ENCODE results near the gene RAB3C.

Gene RAB3C

DNA sequence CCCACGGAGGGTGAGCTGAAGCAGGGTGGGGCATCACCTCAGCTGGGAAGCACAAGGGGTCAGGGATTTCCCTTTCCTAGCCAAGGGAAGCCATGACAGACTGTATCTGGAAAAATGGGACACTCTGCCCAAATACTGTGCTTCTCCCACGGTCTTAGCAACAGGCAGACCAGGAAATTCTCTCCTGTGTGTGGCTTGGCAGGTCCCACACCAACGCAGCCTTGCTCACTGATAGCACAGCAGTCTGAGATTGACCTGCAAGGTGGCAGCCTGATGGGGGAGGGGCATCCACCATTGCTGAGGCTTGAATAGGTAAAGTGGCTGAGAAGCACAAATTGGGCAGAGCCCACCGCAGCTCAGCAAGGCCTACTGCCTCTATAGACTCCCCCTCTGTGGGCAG lies 23.2 kb downstream of the RAB3C start:
- no peak for DNase-seq

DNA sequence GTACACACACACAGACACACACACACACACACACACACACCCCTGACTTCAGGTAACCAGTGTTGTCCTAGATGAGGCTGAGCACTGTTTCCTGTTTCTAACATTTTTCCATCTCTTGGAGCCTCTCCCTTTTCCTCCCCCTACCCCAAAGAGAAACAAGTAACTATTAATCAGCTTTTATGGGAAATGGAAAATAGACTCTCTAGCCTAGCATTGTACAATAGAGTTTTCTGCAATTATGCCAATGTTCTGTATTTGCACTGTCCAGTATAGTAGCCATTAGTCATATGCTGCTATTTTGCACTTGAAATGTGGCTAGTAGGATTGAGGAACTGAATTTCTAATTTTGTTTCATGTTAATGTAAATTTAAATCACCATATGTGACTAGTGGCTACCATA lies 33.1 kb downstream of the RAB3C start:
- DNase-seq, result no peak

DNA sequence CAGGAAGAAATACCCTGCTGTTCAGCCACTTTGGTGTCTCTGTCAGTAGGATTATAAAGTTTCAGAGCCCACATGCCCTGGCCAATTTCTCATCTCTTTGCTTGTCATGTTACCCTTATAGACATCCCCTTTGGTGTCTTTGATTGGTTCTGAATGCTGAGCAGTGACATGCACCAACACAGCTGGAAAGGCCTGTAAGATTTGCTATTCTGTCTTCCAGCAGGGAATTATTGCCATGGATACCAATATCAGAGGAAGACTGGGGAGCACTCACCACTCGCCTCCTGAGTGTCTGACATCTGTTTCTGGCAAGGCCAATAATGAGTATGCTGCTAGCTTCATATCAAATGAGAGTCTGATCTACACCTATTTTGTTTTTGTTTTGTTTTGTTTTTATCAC lies 34.4 kb downstream of the RAB3C start:
- no peak for DNase-seq

DNA sequence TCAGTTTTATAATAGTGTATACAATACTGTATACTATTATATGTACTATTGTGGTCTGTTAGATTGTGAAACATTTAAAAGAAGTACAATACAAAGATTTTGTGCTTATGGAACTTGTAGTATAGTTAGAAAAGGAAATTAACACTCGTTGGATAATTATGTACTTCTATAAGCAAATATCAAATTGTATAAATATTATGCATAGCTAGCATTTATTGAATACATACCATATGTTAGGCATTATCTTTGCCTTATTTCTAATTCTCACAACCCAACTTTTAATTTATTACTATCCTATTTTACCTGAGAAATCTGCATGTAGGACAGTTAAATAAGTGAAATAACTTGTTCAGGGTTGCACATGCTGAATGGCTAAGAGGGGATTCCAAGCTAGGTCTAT lies 37.5 kb downstream of the RAB3C start:
- no peak for DNase-seq

DNA sequence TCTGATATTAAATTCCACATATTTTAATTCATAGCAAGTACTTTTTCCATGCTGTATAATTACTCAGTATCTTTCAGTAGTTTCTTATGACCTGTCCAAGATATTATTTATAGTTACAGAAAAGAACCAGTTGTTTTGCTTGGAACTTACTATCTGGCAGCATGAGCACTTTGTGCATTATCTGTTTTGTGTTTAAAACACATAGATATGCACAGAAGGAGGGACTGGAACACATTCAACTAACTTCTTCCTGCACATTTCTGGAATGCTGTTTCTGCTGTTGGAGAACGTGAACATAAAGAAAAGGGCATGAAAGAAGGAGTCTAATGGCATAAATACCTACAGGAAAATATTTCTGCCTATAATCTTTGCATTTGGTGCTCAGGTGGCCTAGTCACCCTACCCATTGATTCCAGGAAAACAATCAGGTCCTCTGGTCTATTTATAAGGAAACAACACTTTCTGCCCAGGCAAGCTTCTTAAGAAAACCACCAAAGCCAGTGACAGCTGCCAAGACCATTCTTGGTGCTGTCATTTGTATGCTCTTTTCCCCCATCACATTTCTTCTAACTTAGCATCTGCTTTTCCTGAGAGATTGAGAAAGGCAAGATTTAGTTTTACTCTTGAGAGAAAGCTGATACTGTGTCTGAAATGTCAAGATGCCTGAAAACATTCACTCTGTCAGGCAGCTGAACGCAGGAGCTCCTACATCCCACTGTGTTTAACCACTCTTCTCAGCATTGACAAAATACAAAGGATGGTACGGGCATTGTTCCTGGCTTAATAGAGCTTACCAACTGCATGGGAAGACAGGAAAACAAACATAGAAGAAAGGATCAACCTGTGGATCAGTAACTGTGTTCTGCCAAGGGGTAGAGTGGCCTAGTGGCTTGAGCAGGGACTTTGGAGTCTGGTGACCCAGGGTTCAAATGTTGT lies 40.3 kb downstream of the RAB3C start:
- no peak for DNase-seq

DNA sequence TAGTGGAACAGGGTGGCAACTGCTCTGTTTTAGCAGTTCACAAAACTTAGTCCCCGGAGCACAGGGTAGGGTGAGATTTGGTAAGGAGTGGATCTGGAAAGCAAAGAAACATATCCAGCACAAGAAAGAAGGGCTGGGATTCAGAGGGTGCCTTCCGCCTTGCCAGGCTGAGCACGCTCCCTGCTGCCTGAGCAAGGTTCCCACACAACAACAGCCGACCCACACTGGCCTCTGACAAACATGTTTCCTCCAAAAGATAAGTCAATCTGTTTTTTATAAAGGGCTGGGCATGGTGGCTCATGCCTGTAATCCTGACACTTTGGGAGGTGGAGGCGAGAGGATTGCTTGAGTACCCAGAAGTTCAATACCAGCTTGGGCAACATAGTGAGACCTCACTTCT lies 45.8 kb downstream of the RAB3C start:
- no peak for DNase-seq

DNA sequence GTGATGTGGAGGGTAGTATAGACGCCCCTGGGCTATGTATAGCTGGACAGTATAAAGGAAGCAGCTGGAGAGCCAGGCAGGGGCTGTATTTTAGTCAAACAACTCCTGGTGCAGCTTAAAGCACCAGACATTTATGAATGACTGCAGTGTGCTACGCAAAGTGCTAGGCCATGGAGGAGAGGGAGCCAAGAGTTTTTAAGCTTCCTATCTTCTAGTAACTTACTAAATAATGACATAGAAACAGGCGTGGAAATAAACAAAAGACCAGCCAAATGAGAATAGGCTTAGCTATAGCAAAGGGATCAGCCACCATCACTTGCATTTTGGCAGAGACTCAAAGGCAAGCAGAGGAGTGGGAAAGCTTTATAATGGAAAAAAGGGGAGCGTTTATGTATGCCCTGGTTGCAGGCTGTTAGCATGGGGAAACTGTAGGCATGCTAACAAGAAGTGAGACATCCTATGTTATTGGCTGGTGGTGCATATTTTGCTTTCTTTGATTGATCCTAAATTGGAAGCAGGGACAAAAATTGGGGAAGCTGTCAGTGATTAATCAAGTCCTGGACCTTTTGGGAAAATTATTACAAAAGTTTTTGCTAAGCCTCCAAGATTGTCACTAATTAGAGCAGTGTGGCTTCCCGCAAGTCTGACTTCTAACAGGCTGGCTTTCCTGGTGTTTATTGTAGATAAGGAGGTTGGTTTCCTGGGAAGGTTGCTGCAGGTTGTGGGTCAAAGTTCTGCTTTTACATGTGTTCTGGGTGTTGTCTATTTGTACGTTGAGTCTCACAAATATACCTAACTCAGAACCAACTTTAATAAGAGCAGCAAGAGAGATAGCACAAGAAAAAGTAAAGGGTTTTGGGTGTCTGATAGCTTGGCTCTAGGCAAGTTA lies 46.6 kb downstream of the RAB3C start:
- no peak for DNase-seq

DNA sequence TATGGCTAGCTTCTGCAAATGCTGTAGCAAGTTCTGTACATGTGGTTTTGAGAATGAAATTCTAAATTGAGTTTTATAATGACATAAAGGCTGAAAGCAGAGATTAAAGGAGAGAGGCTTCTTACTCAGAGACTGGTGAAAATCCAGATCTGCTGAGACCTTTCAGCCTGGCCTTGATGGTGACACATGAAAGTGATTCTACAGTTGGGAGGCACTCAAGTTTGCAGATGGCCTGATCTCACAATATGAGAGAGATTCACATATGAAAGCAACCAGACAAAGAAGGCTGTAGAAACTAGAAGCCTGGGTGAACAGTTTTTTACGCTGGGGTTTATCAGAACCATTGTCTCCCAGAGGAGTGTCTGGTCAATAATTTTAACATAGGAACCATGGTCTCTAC lies 49.0 kb downstream of the RAB3C start:
- DNase-seq, result no peak

DNA sequence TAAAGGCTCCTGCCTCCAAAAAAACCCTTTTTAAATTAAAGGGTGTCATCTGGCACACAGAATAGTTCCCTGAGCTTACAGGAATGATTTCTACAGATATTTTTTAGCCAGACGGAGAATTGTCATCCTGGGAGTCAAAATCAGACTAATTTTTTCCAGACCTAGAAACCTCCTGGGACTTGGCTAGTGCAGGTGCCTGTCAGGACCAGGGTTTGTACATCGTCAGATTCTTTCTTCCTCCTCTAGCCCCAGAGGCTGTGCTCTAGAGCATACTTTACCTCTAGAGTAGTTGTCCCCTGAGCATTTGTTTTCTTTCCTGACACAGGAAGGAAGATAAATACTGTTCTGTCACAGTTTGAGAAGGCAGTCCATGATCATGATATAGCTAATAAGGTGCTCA lies 52.5 kb downstream of the RAB3C start:
- no peak for DNase-seq

DNA sequence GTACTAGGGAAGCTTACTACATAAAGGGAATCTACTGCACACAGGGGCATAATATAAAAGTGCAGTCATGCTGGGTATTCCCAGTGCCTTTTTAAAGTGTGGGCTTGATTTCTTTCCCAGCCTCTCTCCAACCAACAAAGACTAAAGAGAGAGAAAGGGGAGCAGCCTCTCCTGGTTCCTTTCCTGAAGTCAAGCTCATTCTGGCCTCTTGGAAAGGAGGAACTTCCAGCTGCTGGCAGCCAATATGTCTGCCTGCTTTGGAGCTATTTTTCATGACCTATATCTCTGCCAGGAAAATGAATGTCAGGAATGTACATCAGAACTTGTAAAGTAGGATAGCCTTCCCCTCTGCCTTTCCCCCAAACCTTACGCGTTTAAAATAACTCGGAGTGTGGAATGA lies 57.1 kb downstream of the RAB3C start:
- DNase-seq, result no peak

DNA sequence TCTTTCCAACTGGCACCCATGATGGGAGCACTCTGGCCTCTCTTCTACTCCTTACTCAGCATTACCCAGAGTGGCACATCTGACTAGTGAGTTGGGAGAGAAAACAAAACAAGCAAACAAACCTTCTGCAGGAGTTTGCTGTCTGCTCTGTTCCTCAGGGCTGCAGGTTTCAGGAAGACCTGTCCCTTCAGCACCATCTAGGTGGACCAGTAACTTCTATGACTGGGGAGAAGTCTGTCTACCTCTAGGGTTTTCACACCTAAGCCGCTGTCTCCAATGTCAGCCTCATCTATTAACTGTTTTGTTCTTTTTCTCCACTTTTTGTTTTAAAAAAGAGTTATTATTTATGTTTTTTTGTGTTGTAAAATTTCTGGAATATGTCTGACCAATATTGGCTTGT lies 58.7 kb downstream of the RAB3C start:
- no peak for DNase-seq

DNA sequence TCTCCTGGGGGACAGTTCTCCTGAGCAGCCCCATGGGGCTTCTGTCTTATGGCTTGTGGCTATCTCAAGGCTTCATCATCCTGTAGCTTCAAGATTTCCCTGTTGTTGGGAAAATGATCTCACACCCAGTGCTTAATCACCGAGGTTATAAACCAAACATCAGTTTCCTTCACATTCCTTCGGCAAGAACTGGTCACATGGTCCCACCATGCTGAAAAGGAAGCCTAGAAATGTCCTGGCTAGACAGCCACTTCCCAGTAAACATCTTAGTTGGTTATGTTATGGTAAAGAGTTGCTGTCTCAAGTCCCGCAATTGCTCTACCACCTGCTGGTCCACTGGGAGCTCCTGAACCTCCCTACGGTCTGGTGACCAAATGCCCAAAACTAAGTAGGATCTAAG lies 66.0 kb downstream of the RAB3C start:
- no peak for DNase-seq

DNA sequence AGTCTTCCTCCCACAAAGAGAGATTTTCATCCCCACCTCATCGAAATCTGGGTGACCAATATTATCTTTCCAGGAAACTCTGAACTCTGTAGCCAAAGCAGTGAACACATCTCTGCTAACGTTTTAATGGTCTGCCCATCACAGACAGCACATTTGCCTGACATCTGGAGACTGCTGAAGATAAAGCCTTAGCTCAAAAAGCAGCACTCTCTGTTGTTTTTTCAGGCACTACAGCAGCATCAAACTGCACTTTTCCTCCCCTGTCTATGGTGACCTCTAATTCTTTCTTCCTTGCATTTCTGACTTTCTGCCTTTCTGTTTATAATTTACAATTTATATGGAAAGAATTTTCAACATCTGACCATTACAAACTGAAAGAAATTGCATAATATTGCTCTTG lies 66.8 kb downstream of the RAB3C start:
- no peak for DNase-seq

DNA sequence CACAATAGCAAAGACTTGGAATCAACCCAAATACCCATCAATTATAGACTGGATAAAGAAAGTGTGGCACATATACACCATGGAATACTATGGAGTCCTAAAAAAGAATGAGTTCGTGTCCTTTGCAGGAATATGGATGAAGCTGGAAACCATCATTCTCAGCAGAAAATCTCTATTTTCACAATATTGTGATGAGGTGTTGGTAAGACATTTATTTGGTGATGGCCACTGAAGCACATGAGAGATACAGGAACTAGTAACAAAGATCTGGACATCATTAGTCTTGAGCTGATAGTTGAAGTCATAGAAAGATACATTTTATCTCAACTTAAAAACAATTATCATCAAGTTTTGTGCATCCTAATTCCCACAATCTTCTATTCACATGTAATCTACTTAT lies 70.6 kb downstream of the RAB3C start:
- no peak for DNase-seq

DNA sequence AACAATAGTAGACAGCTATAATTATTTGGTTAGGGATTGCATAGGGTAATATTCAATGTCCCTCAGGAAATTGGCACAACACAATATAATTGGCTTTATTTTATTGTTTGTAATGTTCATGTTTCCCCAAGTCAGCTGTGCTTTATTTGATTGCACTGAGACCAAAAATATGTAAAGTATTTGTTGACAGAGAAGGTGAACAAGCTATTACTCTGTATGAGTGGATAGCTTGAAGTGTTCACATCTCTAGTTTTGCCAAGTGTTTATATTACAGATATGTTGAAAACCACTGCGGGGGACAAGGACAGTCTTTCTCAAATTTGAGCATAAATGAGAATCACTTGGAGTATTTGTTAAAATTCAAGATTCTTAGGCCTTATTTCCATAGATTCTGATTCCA lies 83.3 kb downstream of the RAB3C start:
- DNase-seq, result no peak

DNA sequence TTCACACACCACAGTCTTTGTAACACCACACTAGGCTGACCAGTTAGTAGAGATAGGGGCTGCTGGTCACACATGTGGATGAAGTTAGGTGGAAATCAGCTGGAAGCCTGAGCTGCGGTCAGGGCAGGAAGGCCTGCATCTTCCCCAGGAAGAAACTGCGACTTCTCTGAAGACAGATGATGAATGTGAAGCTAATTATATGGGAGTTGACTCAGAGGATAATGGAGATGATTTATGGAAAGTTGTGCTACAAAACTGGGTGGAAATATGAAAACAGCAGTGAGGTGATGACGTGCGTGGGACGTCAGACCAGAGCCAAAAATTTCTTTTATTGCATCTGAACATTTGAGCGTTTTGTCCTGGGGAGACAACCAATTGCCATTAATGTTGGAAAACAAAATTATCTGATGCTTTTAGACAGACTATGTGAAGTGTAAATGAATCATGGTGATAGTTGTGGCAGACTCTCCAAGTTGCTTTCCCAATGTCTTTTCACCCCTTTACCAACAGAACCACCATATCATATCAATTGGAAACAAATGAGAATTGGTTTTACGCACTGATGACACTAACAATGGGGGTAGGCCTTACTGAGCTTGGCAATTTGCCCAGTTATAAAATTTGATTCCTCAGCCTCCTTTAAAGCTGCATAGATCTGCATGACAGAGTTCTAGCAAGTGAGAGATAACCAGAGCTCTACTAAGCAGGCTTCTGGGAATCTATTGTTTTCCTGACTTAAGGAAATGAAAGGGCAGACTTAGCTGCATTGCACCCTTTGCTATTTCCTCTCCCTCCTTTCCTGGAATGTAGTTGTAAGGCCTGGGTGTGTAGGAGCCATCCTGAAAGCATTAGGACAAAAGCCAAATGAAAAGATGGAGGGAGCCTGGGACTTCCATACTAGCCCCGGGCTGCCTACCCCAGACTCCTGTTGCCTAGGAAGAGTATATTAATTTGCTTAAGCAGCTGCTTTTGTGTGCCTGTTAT lies 84.0 kb downstream of the RAB3C start:
- no peak for DNase-seq

DNA sequence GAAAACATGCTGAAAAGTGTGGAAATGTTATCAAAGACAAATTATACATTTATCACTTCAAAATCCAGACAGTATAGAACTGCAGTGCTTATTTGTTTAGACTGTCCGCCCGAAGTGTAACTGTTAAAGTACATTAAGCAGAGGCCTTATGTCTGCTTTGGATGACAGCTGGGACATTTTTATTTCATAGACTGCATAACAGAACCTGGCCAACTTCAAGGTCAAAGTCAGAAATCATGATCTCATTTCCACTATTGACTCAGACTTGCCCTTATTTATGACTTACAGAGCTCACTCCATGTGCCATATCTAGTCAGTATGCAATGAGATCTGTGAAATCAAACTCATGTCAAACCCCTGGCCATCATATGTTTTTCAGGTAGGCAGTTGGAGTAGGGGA lies 87.7 kb downstream of the RAB3C start:
- DNase-seq, result no peak

DNA sequence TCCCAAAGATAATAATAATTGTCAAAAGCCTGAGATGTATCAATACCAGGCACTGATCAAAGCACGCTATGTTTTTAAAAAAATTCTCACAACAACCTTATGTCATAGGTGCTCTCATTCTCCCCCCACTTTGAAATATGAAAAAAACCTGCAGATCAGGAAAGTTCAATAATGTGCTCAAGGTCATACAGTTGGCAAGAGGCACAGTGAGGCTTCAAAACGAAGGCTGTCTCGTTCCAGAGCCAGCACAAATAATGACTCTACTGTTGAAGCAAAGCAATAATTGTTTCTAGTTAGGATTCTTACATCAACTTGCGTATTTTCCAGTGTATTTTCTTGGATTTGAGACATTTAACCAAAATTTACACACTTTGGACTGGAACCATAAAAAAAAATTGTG lies 88.3 kb downstream of the RAB3C start:
- no peak for DNase-seq

DNA sequence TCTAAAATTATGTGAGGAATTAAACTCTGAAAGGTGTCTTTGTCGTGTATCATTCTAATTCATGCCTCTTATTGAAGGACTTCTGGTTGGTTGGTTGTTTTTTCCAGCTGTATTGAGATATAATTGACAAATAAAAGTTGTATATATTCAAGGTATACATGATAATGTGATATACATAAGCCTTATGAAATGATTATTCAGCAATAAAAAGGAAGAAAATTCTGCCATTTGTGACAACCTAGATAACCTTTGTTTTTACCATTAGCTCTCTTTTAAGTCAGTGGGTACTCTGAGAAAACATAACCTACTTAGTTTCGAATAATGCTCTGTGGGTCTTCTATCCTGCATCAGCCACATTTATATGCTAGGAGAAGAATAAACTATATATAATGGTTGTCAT lies 89.6 kb downstream of the RAB3C start:
- no peak for DNase-seq

DNA sequence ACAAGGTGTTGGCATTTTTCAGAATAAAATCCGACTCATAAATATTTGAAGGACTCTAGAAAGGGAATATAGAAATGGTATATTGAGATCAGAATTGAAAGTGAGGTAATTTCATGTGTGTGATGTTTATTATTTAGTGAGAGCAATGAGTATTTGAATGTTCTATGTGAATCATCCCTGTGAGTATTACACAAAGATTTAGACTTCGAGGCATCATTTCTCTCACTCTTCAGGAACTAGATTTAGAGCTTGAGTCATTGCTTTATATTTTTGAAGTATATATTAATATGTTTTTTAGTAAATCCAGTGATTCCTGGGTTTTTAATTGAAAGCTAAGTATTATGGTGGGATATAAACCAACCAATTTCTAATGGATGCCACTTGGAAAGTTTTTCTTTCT lies 91.2 kb downstream of the RAB3C start:
- DNase-seq, result no peak

DNA sequence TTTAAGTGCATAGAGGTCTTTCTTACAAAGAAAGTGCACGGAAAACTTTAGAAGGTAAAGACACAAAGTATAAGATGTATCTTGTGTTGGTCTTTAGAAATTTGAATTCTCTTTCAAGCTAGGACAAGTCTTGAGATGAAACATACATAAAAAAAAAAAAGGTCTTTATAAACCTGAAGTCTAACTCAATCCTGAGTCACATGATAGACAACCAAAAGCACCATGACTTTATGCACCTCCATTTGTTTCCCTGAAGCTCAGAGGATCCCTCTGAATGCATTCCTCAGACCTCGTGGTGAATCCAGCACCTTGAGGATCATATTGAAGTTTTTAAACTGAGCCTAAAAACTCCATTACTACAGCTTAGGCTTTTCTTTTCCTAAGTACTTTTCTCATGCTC lies 91.8 kb downstream of the RAB3C start:
- no peak for DNase-seq

DNA sequence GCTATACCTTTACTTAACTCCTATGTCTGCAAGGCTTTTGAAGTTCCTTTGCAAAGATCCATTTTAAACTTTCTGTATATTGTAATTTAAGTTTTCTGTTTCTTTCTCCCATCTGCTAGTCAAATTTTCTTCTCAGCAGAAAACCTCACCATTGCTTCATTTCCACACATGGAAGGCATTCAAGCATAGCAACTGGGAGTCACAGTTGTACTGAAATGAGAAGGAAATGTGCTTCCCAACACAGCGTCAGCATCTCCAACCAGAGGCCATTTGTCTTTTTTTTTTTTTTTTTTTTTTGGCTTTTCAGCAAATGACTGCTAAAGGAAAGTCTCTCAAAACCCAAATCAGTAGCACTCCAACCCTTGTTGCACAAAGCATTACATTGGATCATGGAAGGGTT lies 92.5 kb downstream of the RAB3C start:
- no peak for DNase-seq

DNA sequence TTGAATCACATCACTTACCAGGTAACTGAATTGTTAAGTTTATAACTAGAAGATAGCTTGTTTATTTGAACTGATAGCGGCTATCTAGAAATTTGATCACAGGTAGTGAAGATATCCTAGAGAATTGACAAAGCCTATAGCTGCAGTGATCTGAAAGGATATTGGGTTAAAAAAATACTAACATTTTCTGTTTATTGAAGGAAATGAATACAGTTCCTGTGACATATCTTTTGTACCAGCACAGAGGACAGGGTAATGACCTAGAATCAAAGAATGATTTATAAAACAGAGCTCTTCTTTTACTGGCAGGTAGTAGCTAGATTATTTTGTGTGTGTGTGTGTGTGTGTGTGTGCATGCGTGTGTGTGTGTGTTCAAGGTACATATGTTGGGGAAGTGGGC lies 94.8 kb downstream of the RAB3C start:
- no peak for DNase-seq

Data from NCI-H526 (cell line).